Keratinocyte (primary cell): Measurements from ENCODE around the gene ADARB2. TPM values are rescaled to one million over a fixed set of nuclear protein-coding genes. Genes with fewer than 3 reads are reported as not detected.

Experiments used
- DNase-seq: peaks from one replicate; pipeline ENCODE4 v3.0.0-alpha.2; 2011; ENCODE audit warnings: low read depth, missing footprints, low spot score
- FAIRE-seq: peaks from 2 replicates; lab custom pipeline; 2011; peaks lifted over from hg19 to GRCh38; lab: Jason Lieb, UNC
- H2AFZ ChIP-seq: 2 replicates; pipeline ENCODE4 v1.6.0; 2012; ENCODE audit warnings: low read length, control low read depth, inconsistent platforms; ENCODE audit not compliant: control insufficient read depth
- H3K27ac ChIP-seq: 2 replicates; pipeline ENCODE4 v1.5.1; 2011; ENCODE audit warnings: low read length; ENCODE audit not compliant: control insufficient read depth, insufficient read depth
- H3K27me3 ChIP-seq: 3 replicates; pipeline ENCODE4 v1.6.0; 2011; ENCODE audit warnings: low read length; ENCODE audit not compliant: control insufficient read depth, insufficient read depth; ENCODE audit errors: extremely low read depth
- H3K36me3 ChIP-seq, 2 experiments: 2 replicates in 1 of 2; 3 replicates in 1 of 2; pipeline ENCODE4 v1.5.1; 2011; ENCODE audit warnings: low read length in 2 of 2, mild to moderate bottlenecking in 1 of 2; ENCODE audit not compliant: control insufficient read depth in 2 of 2, insufficient read depth in 2 of 2; ENCODE audit errors: extremely low read depth in 1 of 2
- H3K4me1 ChIP-seq: 3 replicates; pipeline ENCODE4 v1.5.1; 2011; ENCODE audit warnings: low read length; ENCODE audit not compliant: control insufficient read depth, insufficient read depth; ENCODE audit errors: extremely low read depth
- H3K4me2 ChIP-seq: 3 replicates; pipeline ENCODE4 v1.6.0; 2011; ENCODE audit warnings: low read depth, low read length; ENCODE audit not compliant: control insufficient read depth, insufficient read depth; ENCODE audit errors: extremely low read depth
- H3K4me3 ChIP-seq, 3 experiments: fragments of 200-600 bp in 1 of 3; sonication (generic) in 1 of 3; 2 replicates in 2 of 3; 3 replicates in 1 of 3; pipeline ENCODE4 v1.5.1; 2011 to 2016; ENCODE audit warnings: low read length in 3 of 3, mild to moderate bottlenecking in 3 of 3, control low read depth in 2 of 3, inconsistent platforms in 1 of 3, low read depth in 1 of 3, mixed read lengths in 1 of 3, mixed run types in 1 of 3, moderate library complexity in 1 of 3; ENCODE audit not compliant: control insufficient read depth in 2 of 3, insufficient read depth in 2 of 3; ENCODE audit errors: extremely low read depth in 1 of 3
- H3K79me2 ChIP-seq: 2 replicates; pipeline ENCODE4 v1.6.0; 2012; ENCODE audit warnings: low read length; ENCODE audit not compliant: control insufficient read depth, insufficient read depth
- H3K9ac ChIP-seq: 3 replicates; pipeline ENCODE4 v1.6.0; 2011; ENCODE audit warnings: low read length; ENCODE audit not compliant: control insufficient read depth, insufficient read depth; ENCODE audit errors: extremely low read depth
- H3K9me1 ChIP-seq: 3 replicates; pipeline ENCODE4 v1.6.0; 2011; ENCODE audit warnings: low read length; ENCODE audit not compliant: control insufficient read depth, insufficient read depth; ENCODE audit errors: extremely low read depth
- H3K9me3 ChIP-seq: 2 replicates; pipeline ENCODE4 v1.5.1; 2012; ENCODE audit warnings: low read depth, low read length; ENCODE audit not compliant: control insufficient read depth
- H4K20me1 ChIP-seq: 3 replicates; pipeline ENCODE4 v1.6.0; 2011; ENCODE audit warnings: low read length; ENCODE audit not compliant: control insufficient read depth, insufficient read depth; ENCODE audit errors: extremely low read depth
- EZH2 ChIP-seq: IDR thresholded peaks from one replicate; pipeline ENCODE4 v1.6.1; 2012; ENCODE audit warnings: inconsistent platforms, mild to moderate bottlenecking, low read length, moderate library complexity
- dilution Hi-C: fragments of 300-500 bp; cut with MboI; formaldehyde crosslinking; loops from one replicate; pipeline ENCODE4 v1.7.0; 2020; ENCODE audit warnings: low sequenced_read_pairs; ENCODE audit not compliant: extremely low pct_ligation_motif_present
- polyA plus RNA-seq, 5 experiments: library from polyadenylated mRNA; depleted of rRNA in 3 of 5; stranded (reverse) in 3 of 5; stranded (forward) in 1 of 5; unstranded in 1 of 5; fragments of >200 nt; gene quantifications; 1 replicate in 1 of 5; 2 replicates in 3 of 5; 3 replicates in 1 of 5; pipeline versions ENCODE4 v1.2.1 to v1.2.3, GENCODE V29; 2011 to 2012; ENCODE audit warnings: missing spikeins in 2 of 5, low read depth in 1 of 5, low replicate concordance in 1 of 5
- TF ChIP-seq, protein P1 (sequence below), 3 experiments: IDR thresholded peaks in 1 of 3; conservative IDR thresholded peaks in 1 of 3; optimal IDR thresholded peaks in 1 of 3; 2 replicates in 2 of 3; 3 replicates in 1 of 3; pipeline versions ENCODE3 to v1.5.1; 2011; ENCODE audit warnings: low read length in 3 of 3, mild to moderate bottlenecking in 3 of 3, moderate library complexity in 2 of 3, control low read depth in 1 of 3, inconsistent platforms in 1 of 3; ENCODE audit not compliant: insufficient read depth in 2 of 3; ENCODE audit errors: extremely low read depth in 1 of 3

Gene ADARB2
- polyA plus RNA-seq, 1 donor (not counting 4 experiments of a cell fraction or from before 2014, with no cell fraction given), result not detected

DNA sequence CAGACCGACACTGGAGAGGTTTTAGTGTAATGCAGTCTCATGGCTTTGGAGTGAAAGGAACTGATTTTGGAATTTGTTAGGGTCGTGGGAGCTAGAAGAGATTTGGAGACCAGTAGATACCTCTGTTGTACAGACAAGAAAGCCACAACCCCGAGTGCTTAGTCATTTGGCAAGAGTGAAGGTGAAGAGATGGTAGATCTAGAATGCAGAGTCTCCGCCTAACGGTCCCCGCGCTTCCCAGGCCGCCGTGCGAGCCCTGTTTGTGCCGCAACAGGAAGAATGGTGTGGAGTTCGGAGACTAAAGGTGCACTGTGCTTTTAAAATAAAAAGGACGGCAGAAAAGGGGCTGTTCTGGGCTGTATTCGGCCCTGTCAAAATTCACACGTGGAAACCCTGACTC lies 186.7 kb downstream of the ADARB2 start:
- dilution Hi-C loops, result no loop called here
- H4K20me1 ChIP-seq, result no peaks in the 10 kb centered on the region
- H2AFZ ChIP-seq, result no peak overlapping the region
- H3K4me1 ChIP-seq, result no peaks in the 10 kb centered on the region
- H3K27me3 ChIP-seq, result no peaks in the 10 kb centered on the region
- no peaks in the 10 kb centered on the region for H3K36me3 ChIP-seq
- peaks cover 6% of the 10 kb centered on the region for H3K9me3 ChIP-seq
- no peak for TF ChIP-seq EZH2
- TF ChIP-seq, protein P1, sequence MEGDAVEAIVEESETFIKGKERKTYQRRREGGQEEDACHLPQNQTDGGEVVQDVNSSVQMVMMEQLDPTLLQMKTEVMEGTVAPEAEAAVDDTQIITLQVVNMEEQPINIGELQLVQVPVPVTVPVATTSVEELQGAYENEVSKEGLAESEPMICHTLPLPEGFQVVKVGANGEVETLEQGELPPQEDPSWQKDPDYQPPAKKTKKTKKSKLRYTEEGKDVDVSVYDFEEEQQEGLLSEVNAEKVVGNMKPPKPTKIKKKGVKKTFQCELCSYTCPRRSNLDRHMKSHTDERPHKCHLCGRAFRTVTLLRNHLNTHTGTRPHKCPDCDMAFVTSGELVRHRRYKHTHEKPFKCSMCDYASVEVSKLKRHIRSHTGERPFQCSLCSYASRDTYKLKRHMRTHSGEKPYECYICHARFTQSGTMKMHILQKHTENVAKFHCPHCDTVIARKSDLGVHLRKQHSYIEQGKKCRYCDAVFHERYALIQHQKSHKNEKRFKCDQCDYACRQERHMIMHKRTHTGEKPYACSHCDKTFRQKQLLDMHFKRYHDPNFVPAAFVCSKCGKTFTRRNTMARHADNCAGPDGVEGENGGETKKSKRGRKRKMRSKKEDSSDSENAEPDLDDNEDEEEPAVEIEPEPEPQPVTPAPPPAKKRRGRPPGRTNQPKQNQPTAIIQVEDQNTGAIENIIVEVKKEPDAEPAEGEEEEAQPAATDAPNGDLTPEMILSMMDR (optimal IDR thresholded peaks at IDR 0.05 in 1 of 3, IDR thresholded peaks at IDR 0.05 in 1 of 3, conservative IDR thresholded peaks at IDR 0.05 in 1 of 3; ENCODE audit: extremely low read depth in 1 of 3, insufficient read depth in 2 of 3, low read length in 3 of 3), result no peak
- no peak for DNase-seq
- H3K9ac ChIP-seq, result no peak overlapping the region
- no peaks in the 10 kb centered on the region for H3K79me2 ChIP-seq
- no peak for FAIRE-seq
- H3K4me3 ChIP-seq, result no peak overlapping the region
- no peak overlapping the region for H3K4me2 ChIP-seq
- H3K9me1 ChIP-seq, result no peaks in the 10 kb centered on the region
- H3K27ac ChIP-seq, result no peak overlapping the region

DNA sequence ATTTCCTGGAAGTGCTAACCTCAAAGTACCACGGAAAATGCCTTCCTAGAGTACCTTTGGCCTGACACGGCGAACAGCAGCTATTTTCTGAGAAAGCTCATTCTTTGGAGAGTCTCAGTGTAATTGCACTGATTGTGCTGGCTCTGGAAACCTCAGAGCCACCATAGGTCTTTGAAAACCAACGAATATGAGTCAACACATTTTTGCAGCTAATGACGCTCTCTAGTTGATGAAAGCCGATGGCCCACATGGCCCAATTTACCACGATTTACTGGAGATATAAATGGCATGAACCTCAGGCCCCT lies 187.1 kb downstream of the ADARB2 start:
- H3K36me3 ChIP-seq, result no peaks in the 10 kb centered on the region
- no peaks in the 10 kb centered on the region for H3K27me3 ChIP-seq
- H3K79me2 ChIP-seq, result no peaks in the 10 kb centered on the region
- peaks cover 6% of the 10 kb centered on the region for H3K9me3 ChIP-seq
- H3K27ac ChIP-seq, result no peak overlapping the region
- no peaks in the 10 kb centered on the region for H4K20me1 ChIP-seq
- TF ChIP-seq, protein P1 (optimal IDR thresholded peaks at IDR 0.05 in 1 of 3, IDR thresholded peaks at IDR 0.05 in 1 of 3, conservative IDR thresholded peaks at IDR 0.05 in 1 of 3; ENCODE audit: extremely low read depth in 1 of 3, insufficient read depth in 2 of 3, low read length in 3 of 3), result no peak
- TF ChIP-seq EZH2, result no peak
- H2AFZ ChIP-seq, result no peak overlapping the region
- no peaks in the 10 kb centered on the region for H3K9me1 ChIP-seq
- no peak overlapping the region for H3K4me3 ChIP-seq
- no peak for FAIRE-seq
- H3K4me1 ChIP-seq, result no peaks in the 10 kb centered on the region
- DNase-seq, result no peak
- H3K9ac ChIP-seq, result no peak overlapping the region
- dilution Hi-C loops, result no loop called here
- no peak overlapping the region for H3K4me2 ChIP-seq
